Activated T-helper 2 cell treated with anti-CD3 and anti-CD28 coated beads, Interferon-gamma antibody, Interleukin-2, Interleukin-4, amounts not matched to agents 10 μg/mL and 5 μg/mL and 100 μg/mL, durations not matched to agents 14 hours and 24 hours and 36 hours (primary cell): Measurements from ENCODE around the gene CTPS2. TPM values are rescaled to one million over a fixed set of nuclear protein-coding genes. Genes with fewer than 3 reads are reported as not detected.
"Not testable (repeated sequence)": the region's sequence is repeated elsewhere in the genome, so short reads cannot be mapped to it uniquely, and the experiment has no call there.

Experiments used
- DNase-seq: peaks from one replicate; pipeline ENCODE4 v3.0.0; 2021; ENCODE audit warnings: low spot score
- H3K27ac Mint-ChIP-seq: one replicate; pipeline ENCODE4 v1.8.0; 2021; ENCODE audit warnings: mixed read lengths
- H3K27me3 Mint-ChIP-seq: one replicate; pipeline ENCODE4 v1.8.0; 2021; ENCODE audit warnings: low read depth, mixed read lengths
- H3K36me3 Mint-ChIP-seq: one replicate; pipeline ENCODE4 v1.8.0; 2021; ENCODE audit warnings: low read depth, mixed read lengths
- H3K4me1 Mint-ChIP-seq: one replicate; pipeline ENCODE4 v1.8.0; 2021; ENCODE audit warnings: low read depth, mixed read lengths
- H3K4me3 Mint-ChIP-seq: one replicate; pipeline ENCODE4 v1.8.0; 2021; ENCODE audit warnings: low read depth, mild to moderate bottlenecking, moderate library complexity, mixed read lengths
- H3K9me3 Mint-ChIP-seq: one replicate; pipeline ENCODE4 v1.8.0; 2021; ENCODE audit warnings: mixed read lengths
- intact Hi-C: fragments of 100-400 bp; cut with micrococcal nuclease; formaldehyde crosslinking; loops from one replicate; pipeline ENCODE4 v1.15.1; 2023
- total RNA-seq: library from RNA; stranded (reverse); gene quantifications from 2 replicates; pipeline ENCODE4 v1.2.3, GENCODE V29; 2022

The CTPS2 gene
- total RNA-seq, 1 donor from 2014 or later: 9.3 TPM

GRCh38 chrX:16585486-16586376 lies 126.7 kb downstream of the CTPS2 start:
- peaks cover 13% of the 10 kb centered on the region for H3K36me3 Mint-ChIP-seq
- no peak for DNase-seq
- peaks cover 10% of the 10 kb centered on the region for H3K4me1 Mint-ChIP-seq
- no peak overlapping the region for H3K27ac Mint-ChIP-seq
- intact Hi-C loops: no loop called here
- H3K9me3 Mint-ChIP-seq: peaks cover 5% of the 10 kb centered on the region
- H3K27me3 Mint-ChIP-seq: no peaks in the 10 kb centered on the region
- no peak overlapping the region for H3K4me3 Mint-ChIP-seq

GRCh38 chrX:16580004-16580797 lies 132.3 kb downstream of the CTPS2 start:
- H3K4me3 Mint-ChIP-seq, H3K27ac Mint-ChIP-seq, H3K4me1 Mint-ChIP-seq, DNase-seq, H3K27me3 Mint-ChIP-seq, H3K9me3 Mint-ChIP-seq, intact Hi-C loops, H3K36me3 Mint-ChIP-seq: not testable (repeated sequence)

- no peak for DNase-seq
- Mint-ChIP-seq H3K27me3 (no peaks in the 10 kb centered on the region), H3K4me3 (no peak overlapping the region)
These were observed 133.0 kb downstream of the CTPS2 start for GRCh38 chrX:16579517-16579916.

GRCh38 chrX:16578218-16578617 lies 134.3 kb downstream of the CTPS2 start:
- DNase-seq: no peak
- Mint-ChIP-seq H3K27me3 (no peaks in the 10 kb centered on the region), H3K9me3 (peaks cover 7% of the 10 kb centered on the region), H3K27ac (no peak overlapping the region), H3K36me3 (peaks cover 5% of the 10 kb centered on the region), H3K4me1 (no peaks in the 10 kb centered on the region), H3K4me3 (no peak overlapping the region)
- intact Hi-C loops: no loop called here

More at GRCh38 chrX:16579517-16579916, 133.0 kb downstream of the CTPS2 start:
- intact Hi-C loops: no loop called here
- Mint-ChIP-seq H3K4me1 (no peaks in the 10 kb centered on the region), H3K27ac (no peak overlapping the region), H3K9me3 (peaks cover 7% of the 10 kb centered on the region), H3K36me3 (peaks cover 8% of the 10 kb centered on the region)

GRCh38 chrX:16577483-16578029 lies 134.9 kb downstream of the CTPS2 start:
- intact Hi-C loops: no loop called here
- H3K27me3 Mint-ChIP-seq: no peaks in the 10 kb centered on the region
- H3K27ac Mint-ChIP-seq: no peak overlapping the region
- no peak overlapping the region for H3K4me3 Mint-ChIP-seq
- peaks cover 4% of the 10 kb centered on the region for H3K9me3 Mint-ChIP-seq
- H3K4me1 Mint-ChIP-seq: no peaks in the 10 kb centered on the region
- peaks cover 5% of the 10 kb centered on the region for H3K36me3 Mint-ChIP-seq
- no peak for DNase-seq

GRCh38 chrX:16575388-16575787 lies 137.1 kb downstream of the CTPS2 start:
- intact Hi-C loops, H3K9me3 Mint-ChIP-seq, DNase-seq, H3K4me1 Mint-ChIP-seq, H3K27me3 Mint-ChIP-seq, H3K27ac Mint-ChIP-seq, H3K4me3 Mint-ChIP-seq, H3K36me3 Mint-ChIP-seq: not testable (repeated sequence)

GRCh38 chrX:16573781-16574180 lies 138.7 kb downstream of the CTPS2 start:
- intact Hi-C loops: no loop called here
- H3K36me3 Mint-ChIP-seq: no peaks in the 10 kb centered on the region
- H3K9me3 Mint-ChIP-seq: no peaks in the 10 kb centered on the region
- no peak overlapping the region for H3K4me3 Mint-ChIP-seq
- no peak overlapping the region for H3K27ac Mint-ChIP-seq
- no peaks in the 10 kb centered on the region for H3K27me3 Mint-ChIP-seq
- H3K4me1 Mint-ChIP-seq: no peaks in the 10 kb centered on the region
- DNase-seq: no peak

- Mint-ChIP-seq H3K9me3 (no peaks in the 10 kb centered on the region), H3K4me1 (no peaks in the 10 kb centered on the region), H3K27ac (no peak overlapping the region), H3K27me3 (no peaks in the 10 kb centered on the region), H3K36me3 (no peaks in the 10 kb centered on the region), H3K4me3 (no peak overlapping the region)
- no peak for DNase-seq
- intact Hi-C loops: no loop called here
These were observed 144.8 kb downstream of the CTPS2 start for GRCh38 chrX:16567681-16568080.

GRCh38 chrX:16566571-16566970 lies 145.9 kb downstream of the CTPS2 start:
- no peaks in the 10 kb centered on the region for H3K4me1 Mint-ChIP-seq
- H3K27me3 Mint-ChIP-seq: no peaks in the 10 kb centered on the region
- no peaks in the 10 kb centered on the region for H3K9me3 Mint-ChIP-seq
- no peak overlapping the region for H3K4me3 Mint-ChIP-seq
- DNase-seq: no peak
- intact Hi-C loops: no loop called here
- no peaks in the 10 kb centered on the region for H3K36me3 Mint-ChIP-seq
- H3K27ac Mint-ChIP-seq: no peak overlapping the region

GRCh38 chrX:16560173-16560572 lies 152.3 kb downstream of the CTPS2 start:
- H3K9me3 Mint-ChIP-seq: no peaks in the 10 kb centered on the region
- no peaks in the 10 kb centered on the region for H3K36me3 Mint-ChIP-seq
- DNase-seq: no peak
- H3K4me1 Mint-ChIP-seq: peaks cover 2% of the 10 kb centered on the region
- no peak overlapping the region for H3K4me3 Mint-ChIP-seq
- H3K27me3 Mint-ChIP-seq: no peaks in the 10 kb centered on the region
- H3K27ac Mint-ChIP-seq: no peak overlapping the region
- intact Hi-C loops: no loop called here

- Mint-ChIP-seq H3K27ac (no peak overlapping the region), H3K4me1 (peaks cover 2% of the 10 kb centered on the region), H3K36me3 (no peaks in the 10 kb centered on the region), H3K27me3 (no peaks in the 10 kb centered on the region), H3K4me3 (no peak overlapping the region), H3K9me3 (no peaks in the 10 kb centered on the region)
- intact Hi-C loops: no loop called here
- DNase-seq: no peak
These were observed 153.3 kb downstream of the CTPS2 start for GRCh38 chrX:16559206-16559619.

- intact Hi-C loops: no loop called here
- Mint-ChIP-seq H3K9me3 (no peaks in the 10 kb centered on the region), H3K27ac (no peak overlapping the region), H3K4me1 (peaks cover 2% of the 10 kb centered on the region), H3K4me3 (no peak overlapping the region), H3K36me3 (no peaks in the 10 kb centered on the region), H3K27me3 (no peaks in the 10 kb centered on the region)
- no peak for DNase-seq
These were observed 154.0 kb downstream of the CTPS2 start for GRCh38 chrX:16558489-16558888.

GRCh38 chrX:16552546-16552945 lies 159.9 kb downstream of the CTPS2 start:
- intact Hi-C loops: no loop called here

More at GRCh38 chrX:16552546-16552945, 159.9 kb downstream of the CTPS2 start:
- Mint-ChIP-seq H3K4me3 (no peak overlapping the region), H3K27ac (no peak overlapping the region), H3K36me3 (no peaks in the 10 kb centered on the region), H3K4me1 (no peaks in the 10 kb centered on the region), H3K27me3 (no peaks in the 10 kb centered on the region), H3K9me3 (no peaks in the 10 kb centered on the region)
- DNase-seq: no peak
